ENCODE data around the gene CCDC9B.

GRCh38 chr15:40355976-40356585 lies 15.3 kb upstream of the CCDC9B start:
- TF ChIP-seq, protein P1, sequence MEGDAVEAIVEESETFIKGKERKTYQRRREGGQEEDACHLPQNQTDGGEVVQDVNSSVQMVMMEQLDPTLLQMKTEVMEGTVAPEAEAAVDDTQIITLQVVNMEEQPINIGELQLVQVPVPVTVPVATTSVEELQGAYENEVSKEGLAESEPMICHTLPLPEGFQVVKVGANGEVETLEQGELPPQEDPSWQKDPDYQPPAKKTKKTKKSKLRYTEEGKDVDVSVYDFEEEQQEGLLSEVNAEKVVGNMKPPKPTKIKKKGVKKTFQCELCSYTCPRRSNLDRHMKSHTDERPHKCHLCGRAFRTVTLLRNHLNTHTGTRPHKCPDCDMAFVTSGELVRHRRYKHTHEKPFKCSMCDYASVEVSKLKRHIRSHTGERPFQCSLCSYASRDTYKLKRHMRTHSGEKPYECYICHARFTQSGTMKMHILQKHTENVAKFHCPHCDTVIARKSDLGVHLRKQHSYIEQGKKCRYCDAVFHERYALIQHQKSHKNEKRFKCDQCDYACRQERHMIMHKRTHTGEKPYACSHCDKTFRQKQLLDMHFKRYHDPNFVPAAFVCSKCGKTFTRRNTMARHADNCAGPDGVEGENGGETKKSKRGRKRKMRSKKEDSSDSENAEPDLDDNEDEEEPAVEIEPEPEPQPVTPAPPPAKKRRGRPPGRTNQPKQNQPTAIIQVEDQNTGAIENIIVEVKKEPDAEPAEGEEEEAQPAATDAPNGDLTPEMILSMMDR (IDR thresholded peaks at IDR 0.05): no peak
- TF ChIP-seq POLR2AphosphoS5 (IDR thresholded peaks at IDR 0.05): no peak

Measured in prostate gland (tissue), 2 donors.